ENCODE data around the gene PRRT3. TPM values are rescaled to one million over a fixed set of nuclear protein-coding genes. Genes with fewer than 3 reads are reported as not detected.

The PRRT3 gene
- total and polyA plus RNA-seq, 2 of the 13 experiments (the other 11 are each of a cell fraction or from before 2014, with no cell fraction given), result 0.22 to 0.44 TPM

DNA sequence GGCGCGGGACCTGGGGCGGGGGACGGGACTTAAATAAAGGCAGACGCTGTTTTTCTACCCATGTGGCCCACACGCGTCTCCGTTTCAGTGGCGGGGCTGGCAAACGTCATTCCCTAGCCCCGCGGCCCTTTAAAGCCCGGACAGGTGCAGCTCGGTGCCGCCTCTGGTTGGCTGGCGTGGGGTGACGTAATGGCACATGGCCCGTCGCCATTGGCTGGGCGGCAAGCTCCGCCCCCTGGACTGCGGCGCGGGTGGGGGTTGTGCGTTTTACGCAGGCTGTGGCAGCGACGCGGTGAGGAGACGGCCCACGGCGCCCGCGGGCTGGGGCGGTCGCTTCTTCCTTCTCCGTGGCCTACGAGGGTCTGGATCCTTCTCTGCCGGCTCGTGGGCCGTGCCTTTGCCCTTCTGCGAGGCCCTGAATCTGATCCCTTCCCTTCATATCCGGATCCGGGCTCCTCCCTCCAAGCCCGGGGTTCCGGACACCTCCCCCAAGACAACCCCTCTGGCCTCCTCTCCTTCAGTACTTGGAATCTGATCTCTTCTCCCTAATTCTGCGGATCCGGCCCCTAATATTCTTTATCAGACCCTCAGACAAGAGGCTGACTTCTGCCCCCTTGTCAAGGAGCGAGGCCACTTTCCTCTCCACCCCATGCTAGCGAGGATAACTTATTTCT lies 18.5 kb downstream of the PRRT3 start, which contains the start of gene CRELD1 (continued):
- TF ChIP-seq MAF1 (CRISPR knock-in tag; IDR thresholded peaks at IDR 0.05; ENCODE audit: borderline replicate concordance) (0 out of 2 replicates have a peak, but pooled peaks have one; percentile 62), ZNF569 (CRISPR knock-in tag; IDR thresholded peaks at IDR 0.05; ENCODE audit: borderline replicate concordance) (no peak), NFYC (CRISPR knock-in tag; IDR thresholded peaks at IDR 0.05) (peak; percentile 94), ZBTB33 (CRISPR knock-in tag; IDR thresholded peaks at IDR 0.05) (peak; percentile 39; the same call in 1 of the 2 replicates), NR2F2 (IDR thresholded peaks at IDR 0.05; ENCODE audit: borderline replicate concordance, low read depth) (no peak; the same call in 1 of the 2 replicates), POLR2A (IDR thresholded peaks at IDR 0.05; ENCODE audit: insufficient read depth in 1 of 2, low read depth in 2 of 2, low read length in 2 of 2) (peak; percentile 71 to 91), PAXIP1 (CRISPR knock-in tag; conservative IDR thresholded peaks at IDR 0.05) (no peak), ZSCAN5A (CRISPR knock-in tag; IDR thresholded peaks at IDR 0.05; ENCODE audit: borderline replicate concordance) (no peak), ZNF329 (CRISPR knock-in tag; IDR thresholded peaks at IDR 0.05; ENCODE audit: low read depth) (0 out of 2 replicates have a peak, but pooled peaks have one; percentile 70), ZSCAN22 (CRISPR knock-in tag; IDR thresholded peaks at IDR 0.05) (no peak), EEA1 (CRISPR knock-in tag; IDR thresholded peaks at IDR 0.05; ENCODE audit: borderline replicate concordance) (no peak; the same call in 1 of the 2 replicates), TMF1 (CRISPR knock-in tag; IDR thresholded peaks at IDR 0.05; ENCODE audit: low read depth) (no peak), ZNF317 (CRISPR knock-in tag; IDR thresholded peaks at IDR 0.05) (no peak)
- TF ChIP-seq, protein P1, sequence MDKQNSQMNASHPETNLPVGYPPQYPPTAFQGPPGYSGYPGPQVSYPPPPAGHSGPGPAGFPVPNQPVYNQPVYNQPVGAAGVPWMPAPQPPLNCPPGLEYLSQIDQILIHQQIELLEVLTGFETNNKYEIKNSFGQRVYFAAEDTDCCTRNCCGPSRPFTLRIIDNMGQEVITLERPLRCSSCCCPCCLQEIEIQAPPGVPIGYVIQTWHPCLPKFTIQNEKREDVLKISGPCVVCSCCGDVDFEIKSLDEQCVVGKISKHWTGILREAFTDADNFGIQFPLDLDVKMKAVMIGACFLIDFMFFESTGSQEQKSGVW (CRISPR knock-in tag; IDR thresholded peaks at IDR 0.05; ENCODE audit: borderline replicate concordance), result no peak

Measured in HepG2 (cell line).